K562 (cell line): Measurements from ENCODE around the gene ZP3. TPM values are rescaled to one million over a fixed set of nuclear protein-coding genes. Genes with fewer than 3 reads are reported as not detected.
A peak's percentile ranks its signal among the peaks of the same experiment; 100 is the strongest.

ENCODE experiments used
- ELF2 ChIP-seq: fragments of 250-450 bp; sonication (Bioruptor Pico); IDR thresholded peaks from 2 replicates; pipeline ENCODE4 v1.5.0; 2021; ENCODE audit warnings: mild to moderate bottlenecking
- ETS2 ChIP-seq: IDR thresholded peaks from 2 replicates; pipeline ENCODE4 v1.6.1; 2016; ENCODE audit warnings: borderline replicate concordance, missing genetic modification characterization, mild to moderate bottlenecking, moderate library complexity, missing compliant biosample characterization; ENCODE audit not compliant: poor library complexity, severe bottlenecking
- FOXP1 ChIP-seq: sonication (generic); formaldehyde crosslinking; IDR thresholded peaks from 2 replicates; pipeline ENCODE4 v1.8.0; 2022; ENCODE audit warnings: mild to moderate bottlenecking, missing genetic modification reagents
- MTA3 ChIP-seq: fragments of 450-650 bp; formaldehyde crosslinking; IDR thresholded peaks from 2 replicates; pipeline ENCODE4 v1.6.1; 2017; ENCODE audit warnings: mild to moderate bottlenecking, borderline replicate concordance
- NCOA1 ChIP-seq: fragments of 450-650 bp; IDR thresholded peaks from 2 replicates; pipeline ENCODE4 v1.6.1; 2016; ENCODE audit warnings: low read depth
- PCBP1 ChIP-seq: fragments of 200-400 bp; formaldehyde crosslinking; IDR thresholded peaks from 2 replicates; pipeline ENCODE4 v1.6.1; 2018; ENCODE audit warnings: mild to moderate bottlenecking, low read depth, low read length; ENCODE audit not compliant: poor library complexity, severe bottlenecking
- RNF219 ChIP-seq: fragments of 250-450 bp; sonication (Bioruptor Pico); IDR thresholded peaks from 2 replicates; pipeline ENCODE4 v1.5.0; 2022; ENCODE audit warnings: mild to moderate bottlenecking
- SNIP1 ChIP-seq: fragments of 450-650 bp; IDR thresholded peaks from 2 replicates; pipeline ENCODE4 v1.7.1; 2017; ENCODE audit warnings: low read depth, mild to moderate bottlenecking
- ZC3H8 ChIP-seq: fragments of 450-650 bp; IDR thresholded peaks from 2 replicates; pipeline ENCODE4 v1.6.1; 2017
- ZKSCAN1 ChIP-seq: fragments of 150-350 bp; IDR thresholded peaks from 2 replicates; pipeline ENCODE4 v1.6.1; 2016; ENCODE audit warnings: low read depth, low read length
- ZNF384 ChIP-seq: IDR thresholded peaks from 2 replicates; pipeline ENCODE4 v1.6.1; 2012; ENCODE audit warnings: low read depth, low read length, improper control_type of control experiment
- ZNF445 ChIP-seq: fragments of 250-450 bp; sonication (Bioruptor Pico); IDR thresholded peaks from 2 replicates; pipeline ENCODE4 v1.4.0; 2020; ENCODE audit warnings: low read depth, mild to moderate bottlenecking, moderate library complexity
- ZNF507 ChIP-seq: conservative IDR thresholded peaks from 2 replicates; pipeline ENCODE4 v1.6.1; 2017; ENCODE audit warnings: missing genetic modification characterization, missing compliant biosample characterization
- ZNF592 ChIP-seq: fragments of 450-650 bp; IDR thresholded peaks from 2 replicates; pipeline ENCODE4 v1.6.1; 2017; ENCODE audit warnings: antibody characterized with exemption, mild to moderate bottlenecking
- polyA plus RNA-seq, 8 experiments: library from polyadenylated mRNA; depleted of rRNA in 4 of 8; stranded (reverse) in 5 of 8; unstranded in 3 of 8; fragments of >200 nt; fragmentation: Nextera tagmentation in 2 of 8; fragmentation: Illumina TruSeq in 1 of 8; extraction: Ambion mirVana in 2 of 8; extraction: Trizol in 1 of 8; gene quantifications; 2 replicates each; pipeline versions ENCODE4 v1.2.1 to v1.2.3, GENCODE V29; 2011 to 2014; ENCODE audit warnings: inconsistent platforms in 1 of 8, missing spikeins in 1 of 8
- total RNA-seq, 7 experiments: library from RNA; depleted of rRNA in 6 of 7; stranded (reverse); fragments of >200 nt in 6 of 7; fragmentation: Illumina TruSeq in 2 of 7; extraction: Trizol in 2 of 7; gene quantifications; 2 replicates each; pipeline versions ENCODE4 v1.2.1 to v1.2.3, GENCODE V29; 2011 to 2021; ENCODE audit warnings: low replicate concordance in 1 of 7
- TF ChIP-seq, protein P1 (sequence below): fragments of 450-650 bp; formaldehyde crosslinking; IDR thresholded peaks from 2 replicates; pipeline ENCODE4 v1.4.0; 2020; ENCODE audit warnings: mild to moderate bottlenecking, moderate library complexity
- TF ChIP-seq, protein P2 (sequence below), 3 experiments: fragments of 200-800 bp in 1 of 3; fragments of 250-450 bp in 1 of 3; fragments of 450-650 bp in 1 of 3; sonication (Bioruptor Pico) in 1 of 3; sonication (Bioruptor generic) in 1 of 3; formaldehyde crosslinking in 1 of 3; IDR thresholded peaks; 2 replicates each; pipeline versions ENCODE4 v1.6.1 to v1.8.0; 2016 to 2022; ENCODE audit warnings: mild to moderate bottlenecking in 2 of 3, missing genetic modification characterization in 2 of 3, missing compliant biosample characterization in 1 of 3, moderate library complexity in 1 of 3

Gene ZP3
- total and polyA plus RNA-seq, 9 of the 15 experiments (the other 6 are each of a cell fraction or from before 2014, with no cell fraction given) = 1.4 to 3.8 (median 2.4) TPM

- TF ChIP-seq ZNF592 (peak; percentile 94), NCOA1 (no peak), ZNF507 (tag) (no peak), FOXP1 (CRISPR knock-in tag) (peak; percentile 96), PCBP1 (peak; percentile 90), MTA3 (peak; percentile 91), ZNF445 (no peak), ETS2 (tag) (no peak), SNIP1 (no peak), ZNF384 (peak; percentile 44), ZC3H8 (no peak), ELF2 (CRISPR knock-in tag) (no peak), RNF219 (no peak), ZKSCAN1 (peak; percentile 51; the same call in 1 of the 2 replicates)
- TF ChIP-seq, protein P1, sequence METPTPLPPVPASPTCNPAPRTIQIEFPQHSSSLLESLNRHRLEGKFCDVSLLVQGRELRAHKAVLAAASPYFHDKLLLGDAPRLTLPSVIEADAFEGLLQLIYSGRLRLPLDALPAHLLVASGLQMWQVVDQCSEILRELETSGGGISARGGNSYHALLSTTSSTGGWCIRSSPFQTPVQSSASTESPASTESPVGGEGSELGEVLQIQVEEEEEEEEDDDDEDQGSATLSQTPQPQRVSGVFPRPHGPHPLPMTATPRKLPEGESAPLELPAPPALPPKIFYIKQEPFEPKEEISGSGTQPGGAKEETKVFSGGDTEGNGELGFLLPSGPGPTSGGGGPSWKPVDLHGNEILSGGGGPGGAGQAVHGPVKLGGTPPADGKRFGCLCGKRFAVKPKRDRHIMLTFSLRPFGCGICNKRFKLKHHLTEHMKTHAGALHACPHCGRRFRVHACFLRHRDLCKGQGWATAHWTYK (CRISPR knock-in tag) = no peak; the same call in none of the 2 replicates
- TF ChIP-seq, protein P2, sequence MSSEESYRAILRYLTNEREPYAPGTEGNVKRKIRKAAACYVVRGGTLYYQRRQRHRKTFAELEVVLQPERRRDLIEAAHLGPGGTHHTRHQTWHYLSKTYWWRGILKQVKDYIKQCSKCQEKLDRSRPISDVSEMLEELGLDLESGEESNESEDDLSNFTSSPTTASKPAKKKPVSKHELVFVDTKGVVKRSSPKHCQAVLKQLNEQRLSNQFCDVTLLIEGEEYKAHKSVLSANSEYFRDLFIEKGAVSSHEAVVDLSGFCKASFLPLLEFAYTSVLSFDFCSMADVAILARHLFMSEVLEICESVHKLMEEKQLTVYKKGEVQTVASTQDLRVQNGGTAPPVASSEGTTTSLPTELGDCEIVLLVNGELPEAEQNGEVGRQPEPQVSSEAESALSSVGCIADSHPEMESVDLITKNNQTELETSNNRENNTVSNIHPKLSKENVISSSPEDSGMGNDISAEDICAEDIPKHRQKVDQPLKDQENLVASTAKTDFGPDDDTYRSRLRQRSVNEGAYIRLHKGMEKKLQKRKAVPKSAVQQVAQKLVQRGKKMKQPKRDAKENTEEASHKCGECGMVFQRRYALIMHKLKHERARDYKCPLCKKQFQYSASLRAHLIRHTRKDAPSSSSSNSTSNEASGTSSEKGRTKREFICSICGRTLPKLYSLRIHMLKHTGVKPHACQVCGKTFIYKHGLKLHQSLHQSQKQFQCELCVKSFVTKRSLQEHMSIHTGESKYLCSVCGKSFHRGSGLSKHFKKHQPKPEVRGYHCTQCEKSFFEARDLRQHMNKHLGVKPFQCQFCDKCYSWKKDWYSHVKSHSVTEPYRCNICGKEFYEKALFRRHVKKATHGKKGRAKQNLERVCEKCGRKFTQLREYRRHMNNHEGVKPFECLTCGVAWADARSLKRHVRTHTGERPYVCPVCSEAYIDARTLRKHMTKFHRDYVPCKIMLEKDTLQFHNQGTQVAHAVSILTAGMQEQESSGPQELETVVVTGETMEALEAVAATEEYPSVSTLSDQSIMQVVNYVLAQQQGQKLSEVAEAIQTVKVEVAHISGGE (CRISPR knock-in tag; IDR thresholded peaks at IDR 0.05) = peak in 1 of 3 experiments; percentile 66; a peak in 1 of 6 replicates
Measured at GRCh38 chr7:76397409-76398183, 27.2 kb upstream of the ZP3 start (continued).
